ENCODE data around the gene LRRC28. TPM values are rescaled to one million over a fixed set of nuclear protein-coding genes. Genes with fewer than 3 reads are reported as not detected.

The LRRC28 gene
- total and polyA plus RNA-seq, 9 of the 15 experiments (the other 6 are each of a cell fraction or from before 2014, with no cell fraction given): 5.5 to 17.4 (median 7.9) TPM

- no peak overlapping the region for H3K9ac ChIP-seq (ENCODE audit: insufficient read depth in 1 of 2, low read depth in 2 of 2, low read length in 2 of 2)
- WGBS (ENCODE audit: insufficient coverage, low coverage, missing lambda C conversion rate): 32% methylated on average over 2 of the region's 2 CpGs
- CTCF ChIA-PET (ENCODE audit: low intra/inter-chr PET ratio): no interaction called here
- H4K20me1 ChIP-seq (replicated peaks; ENCODE audit: control insufficient read depth, insufficient read depth, low read length): no peaks in the 10 kb centered on the region
- H3K4me2 ChIP-seq (ENCODE audit: insufficient read depth, low read length): no peak overlapping the region
- intact Hi-C loops (cut with micrococcal nuclease): no loop called here
- H3K36me3 ChIP-seq (ENCODE audit: control insufficient read depth, insufficient read depth, low read length): no peaks in the 10 kb centered on the region
- POLR2A ChIA-PET: no interaction called here
- H3K9me3 ChIP-seq (replicated peaks; ENCODE audit: control insufficient read depth, insufficient read depth, low read depth, low read length): no peaks in the 10 kb centered on the region; the same call in 1 of the 2 replicates
- H3K79me2 ChIP-seq (ENCODE audit: control insufficient read depth, insufficient read depth, low read length): no peaks in the 10 kb centered on the region
- no peaks in the 10 kb centered on the region for H3K9me1 ChIP-seq (ENCODE audit: control insufficient read depth, insufficient read depth, low read length)
- no peak overlapping the region for H3K4me3 ChIP-seq
- no peak for DNase-seq (ENCODE audit: extremely low read depth in 1 of 4, low spot score in 3 of 4)
- no TSS peak for BruUV-seq (replicated peaks)
- no peak overlapping the region for H2AFZ ChIP-seq (ENCODE audit: low read depth, low read length)
- in situ Hi-C loops (cut with MboI): loop anchor here (25.0 kb wide), 1 partner anchor 441 kb away; the partner anchor contains the start of gene LYSMD4
- H3K27ac ChIP-seq (ENCODE audit: extremely low read depth, low read depth, low read length): no peak overlapping the region
- no peak for FAIRE-seq
- no peaks in the 10 kb centered on the region for H3K4me1 ChIP-seq (replicated peaks in 1 of 2; ENCODE audit: control insufficient read depth in 2 of 2, insufficient read depth in 2 of 2, low read length in 2 of 2)
- H3K27me3 ChIP-seq (ENCODE audit: control insufficient read depth in 2 of 2, insufficient read depth in 2 of 2, low read length in 2 of 2): no peaks in the 10 kb centered on the region
- no peak for ATAC-seq
- TF ChIP-seq PATZ1 (CRISPR knock-in tag; IDR thresholded peaks at IDR 0.05; ENCODE audit: borderline replicate concordance) (no peak), SRSF3 (IDR thresholded peaks at IDR 0.05; ENCODE audit: insufficient read depth, low read length) (no peak), CBX3 (IDR thresholded peaks at IDR 0.05; ENCODE audit: borderline replicate concordance in 1 of 2, low read length in 2 of 2) (no peak), MED1 (CRISPR knock-in tag; IDR thresholded peaks at IDR 0.05; ENCODE audit: borderline replicate concordance) (no peak), NR4A1 (CRISPR knock-in tag; IDR thresholded peaks at IDR 0.05) (no peak), NR4A1 (tag; IDR thresholded peaks at IDR 0.05) (no peak), ZMIZ1 (IDR thresholded peaks at IDR 0.05; ENCODE audit: low read depth in 2 of 2, low read length in 2 of 2) (no peak), ZNF347 (CRISPR knock-in tag; IDR thresholded peaks at IDR 0.05; ENCODE audit: low read depth) (no peak), PHF21A (IDR thresholded peaks at IDR 0.05; ENCODE audit: borderline replicate concordance, low read depth) (no peak), TOE1 (IDR thresholded peaks at IDR 0.05; ENCODE audit: borderline replicate concordance) (no peak), TOE1 (CRISPR knock-in tag; IDR thresholded peaks at IDR 0.05; ENCODE audit: borderline replicate concordance, low read depth) (no peak)
- TF ChIP-seq, protein P1, sequence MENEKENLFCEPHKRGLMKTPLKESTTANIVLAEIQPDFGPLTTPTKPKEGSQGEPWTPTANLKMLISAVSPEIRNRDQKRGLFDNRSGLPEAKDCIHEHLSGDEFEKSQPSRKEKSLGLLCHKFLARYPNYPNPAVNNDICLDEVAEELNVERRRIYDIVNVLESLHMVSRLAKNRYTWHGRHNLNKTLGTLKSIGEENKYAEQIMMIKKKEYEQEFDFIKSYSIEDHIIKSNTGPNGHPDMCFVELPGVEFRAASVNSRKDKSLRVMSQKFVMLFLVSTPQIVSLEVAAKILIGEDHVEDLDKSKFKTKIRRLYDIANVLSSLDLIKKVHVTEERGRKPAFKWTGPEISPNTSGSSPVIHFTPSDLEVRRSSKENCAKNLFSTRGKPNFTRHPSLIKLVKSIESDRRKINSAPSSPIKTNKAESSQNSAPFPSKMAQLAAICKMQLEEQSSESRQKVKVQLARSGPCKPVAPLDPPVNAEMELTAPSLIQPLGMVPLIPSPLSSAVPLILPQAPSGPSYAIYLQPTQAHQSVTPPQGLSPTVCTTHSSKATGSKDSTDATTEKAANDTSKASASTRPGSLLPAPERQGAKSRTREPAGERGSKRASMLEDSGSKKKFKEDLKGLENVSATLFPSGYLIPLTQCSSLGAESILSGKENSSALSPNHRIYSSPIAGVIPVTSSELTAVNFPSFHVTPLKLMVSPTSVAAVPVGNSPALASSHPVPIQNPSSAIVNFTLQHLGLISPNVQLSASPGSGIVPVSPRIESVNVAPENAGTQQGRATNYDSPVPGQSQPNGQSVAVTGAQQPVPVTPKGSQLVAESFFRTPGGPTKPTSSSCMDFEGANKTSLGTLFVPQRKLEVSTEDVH (IDR thresholded peaks at IDR 0.05; ENCODE audit: low read depth, partially characterized antibody): no peak
- TF ChIP-seq, protein P2, sequence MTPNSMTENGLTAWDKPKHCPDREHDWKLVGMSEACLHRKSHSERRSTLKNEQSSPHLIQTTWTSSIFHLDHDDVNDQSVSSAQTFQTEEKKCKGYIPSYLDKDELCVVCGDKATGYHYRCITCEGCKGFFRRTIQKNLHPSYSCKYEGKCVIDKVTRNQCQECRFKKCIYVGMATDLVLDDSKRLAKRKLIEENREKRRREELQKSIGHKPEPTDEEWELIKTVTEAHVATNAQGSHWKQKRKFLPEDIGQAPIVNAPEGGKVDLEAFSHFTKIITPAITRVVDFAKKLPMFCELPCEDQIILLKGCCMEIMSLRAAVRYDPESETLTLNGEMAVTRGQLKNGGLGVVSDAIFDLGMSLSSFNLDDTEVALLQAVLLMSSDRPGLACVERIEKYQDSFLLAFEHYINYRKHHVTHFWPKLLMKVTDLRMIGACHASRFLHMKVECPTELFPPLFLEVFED (CRISPR knock-in tag; conservative IDR thresholded peaks at IDR 0.05): no peak
Observed at GRCh38 chr15:99296386-99296785, 45.1 kb downstream of the LRRC28 start.

All from K562 (cell line).